GM18526 (cell line): ENCODE data around the gene TMEM11.

Experiments
- POLR2A ChIP-seq: IDR thresholded peaks from 3 replicates; pipeline ENCODE4 v1.6.1; 2011; ENCODE audit not compliant: insufficient read length; ENCODE audit errors: extremely low read depth

Gene TMEM11

DNA sequence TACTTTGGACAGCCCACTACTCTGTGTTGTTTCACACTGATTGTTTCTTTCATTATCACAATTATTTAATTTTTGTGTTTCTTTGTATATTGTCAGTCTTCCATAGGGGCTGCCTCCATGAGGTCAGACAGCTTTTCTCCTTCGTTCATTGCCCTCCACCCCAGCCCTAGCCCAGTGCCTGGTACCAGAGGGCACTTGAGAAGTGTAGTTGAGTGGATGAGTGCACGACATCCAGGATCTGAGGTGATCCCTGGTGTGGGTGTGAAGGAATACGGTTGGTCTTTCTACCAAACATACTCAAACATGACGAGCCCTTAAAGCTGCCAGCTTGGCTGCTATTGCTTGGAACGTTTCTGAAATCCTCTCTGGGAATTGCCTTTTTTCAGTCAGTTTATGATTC is 49.3 kb downstream of the TMEM11 start:
- TF ChIP-seq POLR2A = no peak

- TF ChIP-seq POLR2A = no peak
Observed at GRCh38 chr17:21164216-21164615, 49.7 kb downstream of the TMEM11 start.

DNA sequence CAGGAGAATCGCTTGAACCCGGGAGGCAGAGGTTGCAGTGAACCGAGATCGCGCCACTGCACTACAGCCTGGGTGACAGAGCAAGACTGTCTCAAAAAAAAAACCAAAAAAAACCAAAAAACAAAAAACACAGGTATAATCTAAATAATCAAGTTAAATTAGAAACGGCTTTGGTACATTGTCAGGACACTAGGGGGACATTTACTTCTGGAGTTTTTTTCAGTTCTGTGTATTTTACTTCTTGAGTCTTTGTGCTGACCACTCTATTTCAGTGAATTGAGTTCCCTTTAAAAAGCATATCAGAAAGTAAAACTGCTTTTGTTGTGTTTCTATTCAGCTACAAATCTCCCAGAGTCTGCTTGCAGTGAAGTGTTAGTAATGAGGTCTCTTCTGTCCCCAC is 50.9 kb downstream of the TMEM11 start:
- no peak for TF ChIP-seq POLR2A

GRCh38 chr17:21162394-21162775 is 51.6 kb downstream of the TMEM11 start:
- TF ChIP-seq POLR2A = no peak

DNA sequence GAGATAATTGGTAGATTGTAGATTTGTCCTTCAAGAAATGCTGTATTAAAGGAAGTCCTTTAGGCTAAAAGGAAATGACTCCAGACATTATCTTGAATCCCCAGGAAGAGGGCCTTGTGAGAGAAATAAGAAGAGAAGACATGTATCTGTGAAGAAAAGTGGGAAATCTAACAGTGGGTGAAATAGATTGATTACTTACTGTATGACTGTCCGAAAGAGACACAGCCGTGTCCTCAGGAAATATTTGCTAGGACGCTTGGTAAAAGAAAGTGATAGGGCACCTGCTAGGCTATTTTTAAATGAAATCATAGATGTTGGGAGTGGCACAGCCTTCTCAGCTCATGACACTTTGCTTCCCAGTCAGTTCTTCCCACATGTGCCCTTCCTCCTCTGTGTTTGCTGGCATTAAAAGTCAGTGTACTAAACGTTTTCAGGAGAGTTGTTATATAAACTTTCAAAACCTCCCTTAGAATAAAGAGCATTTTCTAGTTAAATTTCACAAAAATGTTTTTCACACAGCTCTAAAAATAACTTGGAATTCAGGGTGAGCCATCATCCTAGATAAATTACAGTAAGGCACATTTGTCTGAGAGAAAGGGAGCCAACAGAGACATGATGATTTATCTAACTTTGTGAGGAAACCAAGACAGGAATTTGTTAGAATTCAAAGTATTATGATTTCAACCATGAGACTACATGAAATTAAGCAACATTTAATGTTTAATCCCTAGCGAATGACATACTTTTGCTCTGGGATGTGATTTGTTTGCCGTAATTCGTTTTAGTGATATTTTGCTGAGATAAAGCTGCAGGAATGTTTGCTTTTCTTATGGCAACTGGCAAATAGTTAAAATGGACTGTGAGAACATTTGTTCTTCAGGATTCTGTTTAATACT is 52.2 kb downstream of the TMEM11 start:
- no peak for TF ChIP-seq POLR2A

DNA sequence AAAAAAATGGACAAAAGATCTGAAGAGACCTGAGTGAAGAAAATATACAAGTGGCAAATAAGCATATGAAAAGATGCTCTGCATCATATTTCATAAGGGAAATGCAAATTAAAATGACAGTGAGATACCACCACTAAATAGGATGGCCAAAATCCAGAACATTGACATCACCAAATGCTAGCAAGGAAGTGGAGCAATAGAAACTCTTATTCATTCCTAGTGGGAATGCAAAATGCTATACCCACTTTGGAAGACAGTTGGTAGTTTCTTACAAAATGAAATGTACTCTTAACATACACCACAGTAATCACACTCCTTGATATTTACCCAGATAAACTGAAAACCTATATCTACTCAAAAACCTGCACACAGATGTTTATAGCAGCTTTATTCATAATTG is 53.6 kb downstream of the TMEM11 start:
- no peak for TF ChIP-seq POLR2A

- TF ChIP-seq POLR2A = no peak
Observed at GRCh38 chr17:21157586-21158370, 56.2 kb downstream of the TMEM11 start.

DNA sequence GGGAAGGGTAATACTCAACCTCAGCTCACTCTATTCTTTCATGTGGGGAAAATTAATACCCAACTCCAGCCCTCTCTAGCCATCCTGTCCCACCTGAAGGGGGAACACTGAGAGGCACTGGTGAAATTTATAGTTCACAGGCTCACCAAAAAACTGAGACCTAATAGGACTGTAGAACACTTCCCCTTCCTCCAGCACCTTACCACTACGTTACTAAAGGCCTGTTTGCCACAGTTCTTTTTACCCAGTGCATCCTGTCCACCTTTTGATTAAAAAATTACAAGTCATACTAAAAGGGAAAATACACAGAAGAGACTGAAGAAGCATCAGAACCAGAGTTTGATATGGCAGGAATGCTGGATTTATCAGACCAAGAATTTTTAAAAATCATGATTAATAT is 61.2 kb downstream of the TMEM11 start:
- no peak for TF ChIP-seq POLR2A

GRCh38 chr17:21149621-21150020 is 64.3 kb downstream of the TMEM11 start:
- TF ChIP-seq POLR2A = no peak
